K562 (cell line): ENCODE data around the gene OR52A5. TPM values are rescaled to one million over a fixed set of nuclear protein-coding genes. Genes with fewer than 3 reads are reported as not detected.
"Not testable (repeated sequence)": the region's sequence is repeated elsewhere in the genome, so short reads cannot be mapped to it uniquely, and the experiment has no call there.

ENCODE experiments used
- ATAC-seq: fragments of 200-7000 bp; cut with Tn5 transposase; 3 replicates; pipeline ENCODE4 v1.9.1; 2020; ENCODE audit warnings: moderate library complexity
- BruUV-seq: library from RNA; stranded (reverse); fragments of 400-500 nt; replicated peaks from 2 replicates; lab custom pipeline; 2021; lab: Mats Ljungman, UMichigan
- CTCF ChIA-PET: fragments of 300-600 bp; formaldehyde crosslinking; extraction: SDS; loops from one replicate; lab custom pipeline; 2021; ENCODE audit warnings: low intra/inter-chr PET ratio; lab: Yijun Ruan, JAX
- POLR2A ChIA-PET: fragments of 300-600, 350-650 bp; sonication (Branson Sonifier 250); formaldehyde crosslinking; extraction: SDS; loops from one replicate; lab custom pipeline; 2021; ENCODE audit warnings: antibody characterized with exemption, inconsistent platforms; lab: Yijun Ruan, JAX
- DNase-seq, 4 experiments: peaks; one replicate each; pipeline versions ENCODE4 v3.0.0 to v3.0.0-alpha.2; 2011 to 2018; ENCODE audit warnings: low spot score in 3 of 4, mixed read lengths in 3 of 4; ENCODE audit errors: extremely low read depth in 1 of 4
- FAIRE-seq: peaks from 2 replicates; lab custom pipeline; 2011; peaks lifted over from hg19 to GRCh38; lab: Jason Lieb, UNC
- H2AFZ ChIP-seq: 2 replicates; pipeline ENCODE4 v1.6.0; 2011; ENCODE audit warnings: low read depth, low read length, control low read depth, inconsistent platforms
- H3K27ac ChIP-seq: fragments of 200-600 bp; 3 replicates; pipeline ENCODE4 v1.8.0; 2011; ENCODE audit warnings: low read depth, mild to moderate bottlenecking, control low read depth, inconsistent platforms, low read length, moderate library complexity, mixed read lengths; ENCODE audit errors: extremely low read depth
- H3K27me3 ChIP-seq, 2 experiments: fragments of 300-600 bp in 1 of 2; 2 replicates in 1 of 2; 3 replicates in 1 of 2; pipeline versions ENCODE4 v1.6.0 to v1.8.0; 2011; ENCODE audit warnings: inconsistent platforms in 2 of 2, low read length in 2 of 2, mild to moderate bottlenecking in 1 of 2, mixed read lengths in 1 of 2, moderate library complexity in 1 of 2; ENCODE audit not compliant: control insufficient read depth in 2 of 2, insufficient read depth in 2 of 2
- H3K36me3 ChIP-seq: fragments of 300-600 bp; 3 replicates; pipeline ENCODE4 v1.8.0; 2011; ENCODE audit warnings: mild to moderate bottlenecking, low read length, inconsistent platforms; ENCODE audit not compliant: control insufficient read depth, insufficient read depth
- H3K4me1 ChIP-seq, 2 experiments: fragments of 200-600 bp in 1 of 2; replicated peaks in 1 of 2; 2 replicates in 1 of 2; 3 replicates in 1 of 2; pipeline versions ENCODE4 v1.5.1 to v1.8.0; 2011; ENCODE audit warnings: inconsistent platforms in 2 of 2, low read length in 2 of 2, mild to moderate bottlenecking in 1 of 2, mixed read lengths in 1 of 2, moderate library complexity in 1 of 2; ENCODE audit not compliant: control insufficient read depth in 2 of 2, insufficient read depth in 2 of 2
- H3K4me2 ChIP-seq: 2 replicates; pipeline ENCODE4 v1.6.1; 2011; ENCODE audit warnings: low read length, control low read depth, inconsistent platforms, mixed read lengths; ENCODE audit not compliant: insufficient read depth
- H3K4me3 ChIP-seq: fragments of 200-600 bp; sonication (generic), shearing (Covaris generic); 2 replicates; pipeline ENCODE4 v1.5.1; 2016; ENCODE audit warnings: control low read depth, inconsistent platforms
- H3K79me2 ChIP-seq: fragments of 200-600 bp; 3 replicates; pipeline ENCODE4 v1.8.0; 2011; ENCODE audit warnings: low read length, inconsistent platforms; ENCODE audit not compliant: control insufficient read depth, insufficient read depth
- H3K9ac ChIP-seq, 2 experiments: 2 replicates each; pipeline versions ENCODE4 v1.6.0 to v1.6.1; 2011; ENCODE audit warnings: low read depth in 2 of 2, low read length in 2 of 2, control low read depth in 1 of 2, inconsistent platforms in 1 of 2, mild to moderate bottlenecking in 1 of 2, mixed read lengths in 1 of 2; ENCODE audit not compliant: insufficient read depth in 1 of 2
- H3K9me1 ChIP-seq: one replicate; pipeline ENCODE4 v1.6.0; 2011; ENCODE audit warnings: inconsistent platforms, mild to moderate bottlenecking, low read length, moderate library complexity; ENCODE audit not compliant: control insufficient read depth, insufficient read depth
- H3K9me3 ChIP-seq: replicated peaks from 2 replicates; pipeline ENCODE4 v1.5.1; 2011; ENCODE audit warnings: low read depth, low read length, inconsistent platforms; ENCODE audit not compliant: control insufficient read depth, insufficient read depth
- H4K20me1 ChIP-seq: replicated peaks from 2 replicates; pipeline ENCODE4 v1.6.1; 2011; ENCODE audit warnings: low read length, inconsistent platforms, mixed read lengths; ENCODE audit not compliant: control insufficient read depth, insufficient read depth
- ARID1B ChIP-seq: fragments of 450-650 bp; IDR thresholded peaks from 2 replicates; pipeline ENCODE4 v1.6.1; 2016; ENCODE audit warnings: antibody characterized with exemption, mild to moderate bottlenecking, inconsistent platforms
- C11orf30 ChIP-seq: fragments of 450-650 bp; IDR thresholded peaks from 2 replicates; pipeline ENCODE4 v1.6.1; 2016; ENCODE audit warnings: low read depth, mild to moderate bottlenecking
- CBFA2T2 ChIP-seq: fragments of 450-650 bp; conservative IDR thresholded peaks from 2 replicates; pipeline ENCODE4 v1.6.1; 2017; ENCODE audit warnings: mild to moderate bottlenecking
- CC2D1A ChIP-seq: fragments of 450-650 bp; IDR thresholded peaks from 2 replicates; pipeline ENCODE4 v1.6.1; 2017; ENCODE audit warnings: mild to moderate bottlenecking
- DPF2 ChIP-seq: fragments of 450-650 bp; IDR thresholded peaks from 2 replicates; pipeline ENCODE4 v1.6.1; 2016
- FOXA3 ChIP-seq, 2 experiments: fragments of 450-650 bp in 1 of 2; sonication (generic) in 1 of 2; formaldehyde crosslinking; IDR thresholded peaks in 1 of 2; conservative IDR thresholded peaks in 1 of 2; 2 replicates each; pipeline versions ENCODE4 v1.4.0 to v1.8.0; 2020 to 2022; ENCODE audit warnings: mild to moderate bottlenecking in 2 of 2, missing genetic modification reagents in 1 of 2
- FOXK2 ChIP-seq, 2 experiments: fragments of 450-650 bp; IDR thresholded peaks in 1 of 2; conservative IDR thresholded peaks in 1 of 2; 2 replicates each; pipeline ENCODE4 v1.6.1; 2016; ENCODE audit warnings: low read depth in 2 of 2, mild to moderate bottlenecking in 1 of 2
- HNRNPLL ChIP-seq: fragments of 200-400 bp; formaldehyde crosslinking; IDR thresholded peaks from 2 replicates; pipeline ENCODE4 v1.6.1; 2017; ENCODE audit warnings: low read length, low read depth, mild to moderate bottlenecking; ENCODE audit not compliant: poor library complexity, severe bottlenecking
- KDM1A ChIP-seq, 2 experiments: fragments of 450-650 bp; IDR thresholded peaks; 2 replicates each; pipeline ENCODE4 v1.6.1; 2016; ENCODE audit warnings: mild to moderate bottlenecking in 2 of 2
- MAFG ChIP-seq: fragments of 450-650 bp; conservative IDR thresholded peaks from 2 replicates; pipeline ENCODE4 v1.6.1; 2016; ENCODE audit warnings: missing genetic modification characterization, missing compliant biosample characterization
- NCOR1 ChIP-seq: fragments of 450-650 bp; IDR thresholded peaks from 2 replicates; pipeline ENCODE4 v1.6.1; 2016; ENCODE audit warnings: mild to moderate bottlenecking, moderate library complexity
- NFE2 ChIP-seq: IDR thresholded peaks from 2 replicates; pipeline ENCODE4 v1.6.1; 2014; ENCODE audit warnings: antibody characterized with exemption, low read depth
- NFIC ChIP-seq: fragments of 450-650 bp; IDR thresholded peaks from 2 replicates; pipeline ENCODE4 v1.6.1; 2017; ENCODE audit warnings: mild to moderate bottlenecking, inconsistent platforms
- ZNF316 ChIP-seq: fragments of 450-650 bp; IDR thresholded peaks from 2 replicates; pipeline ENCODE4 v1.6.1; 2016
- WGBS: fragments of 100-300 bp; shearing (Covaris generic); methylation state at CpG from one replicate; pipeline ENCODE4 v1.1.6; 2016; ENCODE audit warnings: low coverage, mixed read lengths; ENCODE audit not compliant: insufficient coverage; ENCODE audit errors: missing lambda C conversion rate; 5-methylcytosine and 5-hydroxymethylcytosine counted together
- in situ Hi-C: fragments of 300-500 bp; cut with MboI; formaldehyde crosslinking; loops from 4 replicates; pipeline ENCODE4 v1.15.0; 2018; ENCODE audit warnings: inconsistent platforms, mixed read lengths
- intact Hi-C: fragments of 100-400 bp; cut with micrococcal nuclease; formaldehyde crosslinking; loops from 2 replicates; pipeline ENCODE4 v1.14.2; 2022
- polyA plus RNA-seq, 8 experiments: library from polyadenylated mRNA; depleted of rRNA in 4 of 8; stranded (reverse) in 5 of 8; unstranded in 3 of 8; fragments of >200 nt; fragmentation: Nextera tagmentation in 2 of 8; fragmentation: Illumina TruSeq in 1 of 8; extraction: Ambion mirVana in 2 of 8; extraction: Trizol in 1 of 8; gene quantifications; 2 replicates each; pipeline versions ENCODE4 v1.2.1 to v1.2.3, GENCODE V29; 2011 to 2014; ENCODE audit warnings: inconsistent platforms in 1 of 8, missing spikeins in 1 of 8
- total RNA-seq, 7 experiments: library from RNA; depleted of rRNA in 6 of 7; stranded (reverse); fragments of >200 nt in 6 of 7; fragmentation: Illumina TruSeq in 2 of 7; extraction: Trizol in 2 of 7; gene quantifications; 2 replicates each; pipeline versions ENCODE4 v1.2.1 to v1.2.3, GENCODE V29; 2011 to 2021; ENCODE audit warnings: low replicate concordance in 1 of 7
- TF ChIP-seq, protein P1 (sequence below): fragments of 200-800 bp; sonication (Bioruptor generic); IDR thresholded peaks from 2 replicates; pipeline ENCODE4 v1.6.1; 2017; ENCODE audit warnings: missing genetic modification characterization, missing compliant biosample characterization
- TF ChIP-seq, protein P2 (sequence below): sonication (generic); IDR thresholded peaks from 2 replicates; pipeline ENCODE4 v1.6.1; 2016

Gene OR52A5
- total and polyA plus RNA-seq, 9 of the 15 experiments (the other 6 are each of a cell fraction or from before 2014, with no cell fraction given) = 0.04 to 1.1 (median 0.94) TPM; not detected in 6

DNA sequence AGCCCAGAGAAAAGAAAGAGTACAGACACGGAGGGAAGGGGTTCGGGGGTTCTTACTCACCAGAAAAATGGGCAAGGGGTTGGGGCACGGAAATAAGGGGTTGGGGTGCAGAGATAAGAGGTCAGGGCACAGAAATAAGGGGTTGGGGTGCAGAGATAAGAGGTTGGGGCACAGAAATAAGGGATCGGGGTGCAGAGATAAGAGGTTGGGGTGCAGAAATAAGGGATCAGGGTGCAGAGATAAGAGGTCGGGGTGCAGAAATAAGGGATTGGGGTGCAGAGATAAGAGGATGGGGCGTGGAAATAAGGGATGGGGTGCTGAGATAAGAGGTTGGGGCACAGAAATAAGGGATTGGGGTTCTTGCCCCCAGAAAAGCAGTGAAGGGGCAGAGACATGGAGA, 26.7 kb upstream of the OR52A5 start (continued):
- TF ChIP-seq NFIC = peak; percentile 52
- TF ChIP-seq CC2D1A = peak; percentile 83
- TF ChIP-seq, protein P1, sequence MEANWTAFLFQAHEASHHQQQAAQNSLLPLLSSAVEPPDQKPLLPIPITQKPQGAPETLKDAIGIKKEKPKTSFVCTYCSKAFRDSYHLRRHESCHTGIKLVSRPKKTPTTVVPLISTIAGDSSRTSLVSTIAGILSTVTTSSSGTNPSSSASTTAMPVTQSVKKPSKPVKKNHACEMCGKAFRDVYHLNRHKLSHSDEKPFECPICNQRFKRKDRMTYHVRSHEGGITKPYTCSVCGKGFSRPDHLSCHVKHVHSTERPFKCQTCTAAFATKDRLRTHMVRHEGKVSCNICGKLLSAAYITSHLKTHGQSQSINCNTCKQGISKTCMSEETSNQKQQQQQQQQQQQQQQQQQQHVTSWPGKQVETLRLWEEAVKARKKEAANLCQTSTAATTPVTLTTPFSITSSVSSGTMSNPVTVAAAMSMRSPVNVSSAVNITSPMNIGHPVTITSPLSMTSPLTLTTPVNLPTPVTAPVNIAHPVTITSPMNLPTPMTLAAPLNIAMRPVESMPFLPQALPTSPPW (CRISPR knock-in tag) = 0 out of 2 replicates have a peak, but pooled peaks have one; percentile 25
- TF ChIP-seq CBFA2T2 = peak; percentile 92
- TF ChIP-seq DPF2 = peak; percentile 74
- peak; percentile 91 for TF ChIP-seq ARID1B
- 0 out of 4 replicates have a peak, but pooled peaks of 1 of the 2 experiments have one; percentile 27 for TF ChIP-seq KDM1A (IDR thresholded peaks at IDR 0.05)
- peak; percentile 94 for TF ChIP-seq NCOR1

DNA sequence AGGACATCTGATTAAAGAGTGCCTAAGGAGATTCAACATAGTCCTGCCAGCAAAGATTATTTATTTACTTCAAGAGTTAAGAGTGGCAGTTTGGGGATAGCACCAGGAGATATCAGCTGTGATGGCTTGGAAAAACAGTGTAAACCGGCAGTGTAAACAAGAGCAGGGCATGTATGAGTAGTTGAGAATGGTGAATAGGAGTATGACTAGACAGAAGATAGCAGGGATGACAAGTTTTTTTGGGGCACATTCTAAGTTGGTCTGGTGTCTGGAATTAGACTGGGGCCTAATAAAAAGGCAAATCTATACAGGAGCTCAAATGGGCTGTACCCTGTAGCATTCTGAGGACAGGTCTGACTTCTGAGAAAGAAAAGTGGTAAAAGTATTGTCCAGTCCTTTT, 22.9 kb upstream of the OR52A5 start:
- BruUV-seq, H3K27me3 ChIP-seq, CTCF ChIA-PET: not testable (repeated sequence)

More for the DNA sequence above, 22.9 kb upstream of the OR52A5 start:
- ATAC-seq, H3K9me3 ChIP-seq, H3K27ac ChIP-seq, H3K79me2 ChIP-seq, H3K4me1 ChIP-seq, H4K20me1 ChIP-seq, H3K36me3 ChIP-seq, H3K4me3 ChIP-seq, H3K4me2 ChIP-seq, DNase-seq, H3K9ac ChIP-seq, intact Hi-C loops, FAIRE-seq, H3K9me1 ChIP-seq, POLR2A ChIA-PET, H2AFZ ChIP-seq: not testable (repeated sequence)
- no CpG with 5 or more reads among the region's 1 CpG for WGBS
- TF ChIP-seq, protein P2, sequence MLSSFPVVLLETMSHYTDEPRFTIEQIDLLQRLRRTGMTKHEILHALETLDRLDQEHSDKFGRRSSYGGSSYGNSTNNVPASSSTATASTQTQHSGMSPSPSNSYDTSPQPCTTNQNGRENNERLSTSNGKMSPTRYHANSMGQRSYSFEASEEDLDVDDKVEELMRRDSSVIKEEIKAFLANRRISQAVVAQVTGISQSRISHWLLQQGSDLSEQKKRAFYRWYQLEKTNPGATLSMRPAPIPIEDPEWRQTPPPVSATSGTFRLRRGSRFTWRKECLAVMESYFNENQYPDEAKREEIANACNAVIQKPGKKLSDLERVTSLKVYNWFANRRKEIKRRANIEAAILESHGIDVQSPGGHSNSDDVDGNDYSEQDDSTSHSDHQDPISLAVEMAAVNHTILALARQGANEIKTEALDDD = peak; percentile 34; the same call in 1 of the 2 replicates
- TF ChIP-seq MAFG (tag) (peak; percentile 44), FOXK2 (conservative IDR thresholded peaks at IDR 0.05 in 1 of 2, IDR thresholded peaks at IDR 0.05 in 1 of 2; ENCODE audit: low read depth in 2 of 2) (peak; percentile 67 to 73; a peak in 3 of 4 replicates), FOXA3 (CRISPR knock-in tag; conservative IDR thresholded peaks at IDR 0.05 in 1 of 2, IDR thresholded peaks at IDR 0.05 in 1 of 2) (peak; percentile 28 to 38; a peak in 1 of 4 replicates), NFE2 (0 out of 2 replicates have a peak, but pooled peaks have one; percentile 9), C11orf30 (peak; percentile 45; the same call in 1 of the 2 replicates), HNRNPLL (peak; percentile 64), ZNF316 (peak; percentile 66)
- in situ Hi-C loops = loop anchor here (5.0 kb wide), 1 partner anchor 1514 kb away; the partner anchor contains the start of gene ART1
